CD14-positive monocyte (primary cell): Measurements from ENCODE around the gene CHAMP1. TPM values are rescaled to one million over a fixed set of nuclear protein-coding genes. Genes with fewer than 3 reads are reported as not detected.

ENCODE experiments used
- DNase-seq, 3 donors: peaks; one replicate each; pipeline ENCODE4 v3.0.0-alpha.2; 2011 to 2022
- H2AFZ ChIP-seq: 2 replicates; pipeline ENCODE4 v1.6.0; 2012; ENCODE audit warnings: mild to moderate bottlenecking, low read depth, low read length, inconsistent platforms; ENCODE audit not compliant: insufficient read depth, poor library complexity, severe bottlenecking
- H3K27ac ChIP-seq, 2 donors: 1 replicate in 1 of 2; 2 replicates in 1 of 2; pipeline ENCODE4 v1.5.1; 2012 to 2013; ENCODE audit warnings: low read length in 2 of 2, control low read depth in 1 of 2, inconsistent platforms in 1 of 2, low read depth in 1 of 2, mild to moderate bottlenecking in 1 of 2
- H3K27me3 ChIP-seq, 2 donors: one replicate each; pipeline versions ENCODE4 v1.6.0 to v1.6.1; 2011 to 2013; ENCODE audit warnings: low read length in 2 of 2; ENCODE audit not compliant: control insufficient read depth in 2 of 2, insufficient read depth in 2 of 2
- H3K36me3 ChIP-seq, 2 donors: replicated peaks in 1 of 2; 1 replicate in 1 of 2; 2 replicates in 1 of 2; pipeline versions ENCODE4 v1.5.1 to v1.6.1; 2012 to 2013; ENCODE audit warnings: low read length in 2 of 2, control low read depth in 1 of 2, inconsistent platforms in 1 of 2, mild to moderate bottlenecking in 1 of 2; ENCODE audit not compliant: insufficient read depth in 2 of 2, control insufficient read depth in 1 of 2
- H3K4me1 ChIP-seq, 2 donors: 1 replicate in 1 of 2; 2 replicates in 1 of 2; pipeline versions ENCODE4 v1.5.1 to v1.6.1; 2012 to 2013; ENCODE audit warnings: low read length in 2 of 2, control low read depth in 1 of 2, inconsistent platforms in 1 of 2, mild to moderate bottlenecking in 1 of 2, moderate library complexity in 1 of 2; ENCODE audit not compliant: insufficient read depth in 2 of 2, control insufficient read depth in 1 of 2
- H3K4me2 ChIP-seq: replicated peaks from 2 replicates; pipeline ENCODE3; 2012; ENCODE audit warnings: low read length, moderate library complexity, mild to moderate bottlenecking; ENCODE audit not compliant: poor library complexity, severe bottlenecking; ENCODE audit errors: extremely low read depth
- H3K4me3 ChIP-seq, 3 experiments: fragments of 200-600 bp in 1 of 3; sonication (generic) in 1 of 3; replicated peaks in 1 of 3; 1 replicate in 2 of 3; 2 replicates in 1 of 3; pipeline ENCODE4 v1.5.1; 2011 to 2013; ENCODE audit warnings: low read length in 3 of 3, mild to moderate bottlenecking in 3 of 3, control low read depth in 2 of 3, low read depth in 2 of 3, inconsistent platforms in 1 of 3, moderate library complexity in 1 of 3
- H3K79me2 ChIP-seq: 2 replicates; pipeline ENCODE4 v1.6.0; 2012; ENCODE audit warnings: mild to moderate bottlenecking, control low read depth, inconsistent platforms, low read length, moderate library complexity; ENCODE audit not compliant: insufficient read depth
- H3K9ac ChIP-seq: 2 replicates; pipeline ENCODE4 v1.6.0; 2017; ENCODE audit warnings: low read length, mild to moderate bottlenecking; ENCODE audit not compliant: insufficient read depth, poor library complexity, severe bottlenecking
- H3K9me3 ChIP-seq, 2 donors: replicated peaks in 1 of 2; 1 replicate in 1 of 2; 2 replicates in 1 of 2; pipeline versions ENCODE4 v1.5.1 to v1.6.1; 2012 to 2013; ENCODE audit warnings: low read length in 2 of 2, control low read depth in 1 of 2; ENCODE audit not compliant: control insufficient read depth in 1 of 2, insufficient read depth in 1 of 2
- H4K20me1 ChIP-seq: 2 replicates; pipeline ENCODE4 v1.6.0; 2012; ENCODE audit warnings: mild to moderate bottlenecking, low read length, control low read depth, moderate library complexity; ENCODE audit not compliant: insufficient read depth
- H3K27ac Mint-ChIP-seq, 7 donors: one replicate each; pipeline ENCODE4 v1.8.0; 2020; ENCODE audit warnings: mild to moderate bottlenecking in 7 of 7, mixed read lengths in 7 of 7, moderate library complexity in 6 of 7, inconsistent platforms in 2 of 7
- H3K27me3 Mint-ChIP-seq, 3 donors: one replicate each; pipeline ENCODE4 v1.8.0; 2021 to 2022; ENCODE audit warnings: low read depth in 3 of 3, mild to moderate bottlenecking in 3 of 3, mixed read lengths in 3 of 3, moderate library complexity in 3 of 3, inconsistent platforms in 1 of 3
- H3K36me3 Mint-ChIP-seq, 2 donors: one replicate each; pipeline ENCODE4 v1.8.0; 2020; ENCODE audit warnings: mixed read lengths in 2 of 2, inconsistent platforms in 1 of 2, mild to moderate bottlenecking in 1 of 2
- H3K4me1 Mint-ChIP-seq: one replicate; pipeline ENCODE4 v1.8.0; 2020; ENCODE audit warnings: mild to moderate bottlenecking, mixed read lengths
- H3K4me3 Mint-ChIP-seq, 2 donors: one replicate each; pipeline ENCODE4 v1.8.0; 2020; ENCODE audit warnings: mild to moderate bottlenecking in 2 of 2, mixed read lengths in 2 of 2, moderate library complexity in 1 of 2
- H3K9me3 Mint-ChIP-seq, 7 donors: one replicate each; pipeline ENCODE4 v1.8.0; 2020 to 2022; ENCODE audit warnings: mixed read lengths in 7 of 7, mild to moderate bottlenecking in 6 of 7, moderate library complexity in 6 of 7, inconsistent platforms in 2 of 7
- CTCF ChIP-seq: fragments of 200-600 bp; IDR thresholded peaks from one replicate; pipeline ENCODE4 v1.8.0; 2022; ENCODE audit warnings: antibody characterized with exemption, mild to moderate bottlenecking
- WGBS: methylation state at CpG from one replicate; pipeline ENCODE4 v1.1.5; 2013; ENCODE audit warnings: missing lambda C conversion rate; ENCODE audit not compliant: insufficient coverage; 5-methylcytosine and 5-hydroxymethylcytosine counted together
- intact Hi-C, 2 donors: fragments of 100-400 bp; cut with micrococcal nuclease; formaldehyde crosslinking; loops; one replicate each; pipeline versions ENCODE4 v1.15.0 to v1.15.1; 2023
- polyA plus RNA-seq, 3 donors: library from polyadenylated mRNA; depleted of rRNA in 1 of 3; unstranded in 2 of 3; stranded (reverse) in 1 of 3; fragments of 300-500 nt in 2 of 3; fragments of >200 nt in 1 of 3; fragmentation: Illumina TruSeq in 2 of 3; gene quantifications; 1 replicate in 2 of 3; 2 replicates in 1 of 3; pipeline ENCODE4 v1.2.3, GENCODE V29; 2012 to 2021

Gene CHAMP1
- polyA plus RNA-seq, 3 donors = 8.9 to 12.9 (median 9.2) TPM

- Mint-ChIP-seq H3K27me3 (peaks cover 0 to 3% (median 0%) of the 10 kb centered on the region in 3 donors), H3K9me3 (no peaks in the 10 kb centered on the region), H3K36me3 (peaks cover 67 to 94% of the 10 kb centered on the region in 2 donors), H3K4me1 (no peaks in the 10 kb centered on the region), H3K27ac (no peak overlapping the region), H3K4me3 (no peak overlapping the region)
- no peak for TF ChIP-seq CTCF
- DNase-seq = no peak
- 94% methylated on average over 5 of the region's 12 CpGs for WGBS
- H3K27ac ChIP-seq = no peak overlapping the region
- H3K4me2 ChIP-seq = no peak overlapping the region
- intact Hi-C loops = no loop called here
- peaks cover 53 to 84% of the 10 kb centered on the region in 2 donors for H3K36me3 ChIP-seq
- H3K79me2 ChIP-seq = no peaks in the 10 kb centered on the region
- H3K9ac ChIP-seq = no peak overlapping the region
- no peaks in the 10 kb centered on the region for H3K27me3 ChIP-seq
- no peak overlapping the region for H3K4me3 ChIP-seq
- H2AFZ ChIP-seq = no peak overlapping the region
- no peaks in the 10 kb centered on the region for H3K9me3 ChIP-seq
- H4K20me1 ChIP-seq = no peaks in the 10 kb centered on the region
- no peaks in the 10 kb centered on the region for H3K4me1 ChIP-seq
These were observed 14.5 kb upstream of the CHAMP1 start for GRCh38 chr13:114299604-114300305.

GRCh38 chr13:114303700-114304327 is 10.5 kb upstream of the CHAMP1 start:
- Mint-ChIP-seq H3K4me1 (no peaks in the 10 kb centered on the region), H3K36me3 (peaks cover 60 to 76% of the 10 kb centered on the region in 2 donors), H3K4me3 (no peak overlapping the region), H3K27ac (no peak overlapping the region), H3K27me3 (peaks cover 0 to 3% (median 0%) of the 10 kb centered on the region in 3 donors), H3K9me3 (no peaks in the 10 kb centered on the region)
- H3K4me3 ChIP-seq = no peak overlapping the region
- no peak overlapping the region for H3K9ac ChIP-seq
- H3K9me3 ChIP-seq = no peaks in the 10 kb centered on the region
- H4K20me1 ChIP-seq = no peaks in the 10 kb centered on the region
- 96% methylated on average over 8 of the region's 11 CpGs for WGBS
- H3K36me3 ChIP-seq = peaks cover 54 to 74% of the 10 kb centered on the region in 2 donors
- H3K4me1 ChIP-seq = no peaks in the 10 kb centered on the region
- no peak overlapping the region for H3K27ac ChIP-seq
- no peaks in the 10 kb centered on the region for H3K79me2 ChIP-seq
- no peak overlapping the region for H3K4me2 ChIP-seq
- intact Hi-C loops = no loop called here
- TF ChIP-seq CTCF = no peak
- no peak overlapping the region for H2AFZ ChIP-seq
- H3K27me3 ChIP-seq = no peaks in the 10 kb centered on the region
- DNase-seq = no peak
